CD14-positive monocyte (primary cell): ENCODE results near the gene DCTN5. TPM values are rescaled to one million over a fixed set of nuclear protein-coding genes. Genes with fewer than 3 reads are reported as not detected.
"Not testable (repeated sequence)": the region's sequence is repeated elsewhere in the genome, so short reads cannot be mapped to it uniquely, and the experiment has no call there.

Experiments used
- DNase-seq, 3 donors: peaks; one replicate each; pipeline ENCODE4 v3.0.0-alpha.2; 2011 to 2022
- H2AFZ ChIP-seq: 2 replicates; pipeline ENCODE4 v1.6.0; 2012; ENCODE audit warnings: mild to moderate bottlenecking, low read depth, low read length, inconsistent platforms; ENCODE audit not compliant: insufficient read depth, poor library complexity, severe bottlenecking
- H3K27ac ChIP-seq, 2 donors: 1 replicate in 1 of 2; 2 replicates in 1 of 2; pipeline ENCODE4 v1.5.1; 2012 to 2013; ENCODE audit warnings: low read length in 2 of 2, control low read depth in 1 of 2, inconsistent platforms in 1 of 2, low read depth in 1 of 2, mild to moderate bottlenecking in 1 of 2
- H3K27me3 ChIP-seq, 2 donors: one replicate each; pipeline versions ENCODE4 v1.6.0 to v1.6.1; 2011 to 2013; ENCODE audit warnings: low read length in 2 of 2; ENCODE audit not compliant: control insufficient read depth in 2 of 2, insufficient read depth in 2 of 2
- H3K36me3 ChIP-seq, 2 donors: replicated peaks in 1 of 2; 1 replicate in 1 of 2; 2 replicates in 1 of 2; pipeline versions ENCODE4 v1.5.1 to v1.6.1; 2012 to 2013; ENCODE audit warnings: low read length in 2 of 2, control low read depth in 1 of 2, inconsistent platforms in 1 of 2, mild to moderate bottlenecking in 1 of 2; ENCODE audit not compliant: insufficient read depth in 2 of 2, control insufficient read depth in 1 of 2
- H3K4me1 ChIP-seq, 2 donors: 1 replicate in 1 of 2; 2 replicates in 1 of 2; pipeline versions ENCODE4 v1.5.1 to v1.6.1; 2012 to 2013; ENCODE audit warnings: low read length in 2 of 2, control low read depth in 1 of 2, inconsistent platforms in 1 of 2, mild to moderate bottlenecking in 1 of 2, moderate library complexity in 1 of 2; ENCODE audit not compliant: insufficient read depth in 2 of 2, control insufficient read depth in 1 of 2
- H3K4me2 ChIP-seq: replicated peaks from 2 replicates; pipeline ENCODE3; 2012; ENCODE audit warnings: low read length, moderate library complexity, mild to moderate bottlenecking; ENCODE audit not compliant: poor library complexity, severe bottlenecking; ENCODE audit errors: extremely low read depth
- H3K4me3 ChIP-seq, 3 experiments: fragments of 200-600 bp in 1 of 3; sonication (generic) in 1 of 3; replicated peaks in 1 of 3; 1 replicate in 2 of 3; 2 replicates in 1 of 3; pipeline ENCODE4 v1.5.1; 2011 to 2013; ENCODE audit warnings: low read length in 3 of 3, mild to moderate bottlenecking in 3 of 3, control low read depth in 2 of 3, low read depth in 2 of 3, inconsistent platforms in 1 of 3, moderate library complexity in 1 of 3
- H3K79me2 ChIP-seq: 2 replicates; pipeline ENCODE4 v1.6.0; 2012; ENCODE audit warnings: mild to moderate bottlenecking, control low read depth, inconsistent platforms, low read length, moderate library complexity; ENCODE audit not compliant: insufficient read depth
- H3K9ac ChIP-seq: 2 replicates; pipeline ENCODE4 v1.6.0; 2017; ENCODE audit warnings: low read length, mild to moderate bottlenecking; ENCODE audit not compliant: insufficient read depth, poor library complexity, severe bottlenecking
- H3K9me3 ChIP-seq, 2 donors: replicated peaks in 1 of 2; 1 replicate in 1 of 2; 2 replicates in 1 of 2; pipeline versions ENCODE4 v1.5.1 to v1.6.1; 2012 to 2013; ENCODE audit warnings: low read length in 2 of 2, control low read depth in 1 of 2; ENCODE audit not compliant: control insufficient read depth in 1 of 2, insufficient read depth in 1 of 2
- H4K20me1 ChIP-seq: 2 replicates; pipeline ENCODE4 v1.6.0; 2012; ENCODE audit warnings: mild to moderate bottlenecking, low read length, control low read depth, moderate library complexity; ENCODE audit not compliant: insufficient read depth
- H3K27ac Mint-ChIP-seq, 7 donors: one replicate each; pipeline ENCODE4 v1.8.0; 2020; ENCODE audit warnings: mild to moderate bottlenecking in 7 of 7, mixed read lengths in 7 of 7, moderate library complexity in 6 of 7, inconsistent platforms in 2 of 7
- H3K27me3 Mint-ChIP-seq, 3 donors: one replicate each; pipeline ENCODE4 v1.8.0; 2021 to 2022; ENCODE audit warnings: low read depth in 3 of 3, mild to moderate bottlenecking in 3 of 3, mixed read lengths in 3 of 3, moderate library complexity in 3 of 3, inconsistent platforms in 1 of 3
- H3K36me3 Mint-ChIP-seq, 2 donors: one replicate each; pipeline ENCODE4 v1.8.0; 2020; ENCODE audit warnings: mixed read lengths in 2 of 2, inconsistent platforms in 1 of 2, mild to moderate bottlenecking in 1 of 2
- H3K4me1 Mint-ChIP-seq: one replicate; pipeline ENCODE4 v1.8.0; 2020; ENCODE audit warnings: mild to moderate bottlenecking, mixed read lengths
- H3K4me3 Mint-ChIP-seq, 2 donors: one replicate each; pipeline ENCODE4 v1.8.0; 2020; ENCODE audit warnings: mild to moderate bottlenecking in 2 of 2, mixed read lengths in 2 of 2, moderate library complexity in 1 of 2
- H3K9me3 Mint-ChIP-seq, 7 donors: one replicate each; pipeline ENCODE4 v1.8.0; 2020 to 2022; ENCODE audit warnings: mixed read lengths in 7 of 7, mild to moderate bottlenecking in 6 of 7, moderate library complexity in 6 of 7, inconsistent platforms in 2 of 7
- CTCF ChIP-seq: fragments of 200-600 bp; IDR thresholded peaks from one replicate; pipeline ENCODE4 v1.8.0; 2022; ENCODE audit warnings: antibody characterized with exemption, mild to moderate bottlenecking
- whole genome bisulfite sequencing: methylation state at CpG from one replicate; pipeline ENCODE4 v1.1.5; 2013; ENCODE audit warnings: missing lambda C conversion rate; ENCODE audit not compliant: insufficient coverage; 5-methylcytosine and 5-hydroxymethylcytosine counted together
- intact Hi-C, 2 donors: fragments of 100-400 bp; cut with micrococcal nuclease; formaldehyde crosslinking; loops; one replicate each; pipeline versions ENCODE4 v1.15.0 to v1.15.1; 2023
- polyA plus RNA-seq, 3 donors: library from polyadenylated mRNA; depleted of rRNA in 1 of 3; unstranded in 2 of 3; stranded (reverse) in 1 of 3; fragments of 300-500 nt in 2 of 3; fragments of >200 nt in 1 of 3; fragmentation: Illumina TruSeq in 2 of 3; gene quantifications; 1 replicate in 2 of 3; 2 replicates in 1 of 3; pipeline ENCODE4 v1.2.3, GENCODE V29; 2012 to 2021

The DCTN5 gene
- polyA plus RNA-seq, 3 donors, result 29.3 to 54.3 (median 42.0) TPM

GRCh38 chr16:23608194-23608593 lies 33.1 kb upstream of the DCTN5 start:
- intact Hi-C loops, result no loop called here
- TF ChIP-seq CTCF, result no peak
- H3K27me3 Mint-ChIP-seq, result no peaks in the 10 kb centered on the region
- peaks cover 33 to 53% of the 10 kb centered on the region in 2 donors for H3K36me3 Mint-ChIP-seq
- H3K9me3 Mint-ChIP-seq, result no peaks in the 10 kb centered on the region
- no peak for DNase-seq
- H2AFZ ChIP-seq, result no peak overlapping the region
- H3K27me3 ChIP-seq, result no peaks in the 10 kb centered on the region
- WGBS, result 48% methylated on average over 3 of the region's 4 CpGs
- H3K4me1 ChIP-seq, result no peaks in the 10 kb centered on the region
- H3K4me3 ChIP-seq, result no peak overlapping the region
- H3K36me3 ChIP-seq, result peaks cover 30 to 46% of the 10 kb centered on the region in 2 donors
- no peak overlapping the region for H3K4me3 Mint-ChIP-seq
- H4K20me1 ChIP-seq, result no peaks in the 10 kb centered on the region
- no peak overlapping the region for H3K27ac ChIP-seq
- peaks cover 3% of the 10 kb centered on the region for H3K4me1 Mint-ChIP-seq
- H3K9me3 ChIP-seq, result no peaks in the 10 kb centered on the region
- peak overlapping the region in 6 of 7 donors; percentile 13 to 77 (median 65) for H3K27ac Mint-ChIP-seq
- H3K4me2 ChIP-seq, result no peak overlapping the region
- H3K9ac ChIP-seq, result no peak overlapping the region
- no peaks in the 10 kb centered on the region for H3K79me2 ChIP-seq

- Histone ChIP-seq H3K27me3 (no peaks in the 10 kb centered on the region), H3K9ac (no peak overlapping the region), H3K36me3 (peaks cover 25 to 44% of the 10 kb centered on the region in 2 donors), H3K27ac (no peak overlapping the region), H2AFZ (no peak overlapping the region), H3K9me3 (no peaks in the 10 kb centered on the region), H3K4me3 (no peak overlapping the region), H3K4me2 (no peak overlapping the region), H4K20me1 (no peaks in the 10 kb centered on the region), H3K79me2 (no peaks in the 10 kb centered on the region), H3K4me1 (no peaks in the 10 kb centered on the region)
- peak overlapping the region in 1 of 7 donors; percentile 55 for H3K27ac Mint-ChIP-seq
- no peaks in the 10 kb centered on the region for H3K27me3 Mint-ChIP-seq
- no CpG with 5 or more reads among the region's 1 CpG for WGBS
- H3K9me3 Mint-ChIP-seq, result no peaks in the 10 kb centered on the region
- TF ChIP-seq CTCF, result no peak
- peaks cover 33 to 52% of the 10 kb centered on the region in 2 donors for H3K36me3 Mint-ChIP-seq
- peaks cover 3% of the 10 kb centered on the region for H3K4me1 Mint-ChIP-seq
- DNase-seq, result no peak
- no peak overlapping the region for H3K4me3 Mint-ChIP-seq
- intact Hi-C loops, result no loop called here
Measured at GRCh38 chr16:23609929-23610328, 31.3 kb upstream of the DCTN5 start.

- H3K4me1 Mint-ChIP-seq, H3K9ac ChIP-seq, H3K4me2 ChIP-seq, H3K9me3 ChIP-seq, H4K20me1 ChIP-seq, H2AFZ ChIP-seq, H3K4me3 Mint-ChIP-seq, intact Hi-C loops, H3K9me3 Mint-ChIP-seq, DNase-seq, H3K27ac ChIP-seq, H3K79me2 ChIP-seq, H3K27ac Mint-ChIP-seq, H3K27me3 ChIP-seq, H3K4me3 ChIP-seq, H3K4me1 ChIP-seq, H3K27me3 Mint-ChIP-seq: not testable (repeated sequence)
- peaks cover 22 to 37% of the 10 kb centered on the region in 2 donors for H3K36me3 ChIP-seq
- peaks cover 27 to 54% of the 10 kb centered on the region in 2 donors for H3K36me3 Mint-ChIP-seq
- no CpG with 5 or more reads among the region's 6 CpGs for WGBS
Measured at GRCh38 chr16:23610905-23611304, 30.4 kb upstream of the DCTN5 start.
